IPS-20b (cell line): ENCODE data around the gene DESI1.
"Not testable (repeated sequence)": the region's sequence is repeated elsewhere in the genome, so short reads cannot be mapped to it uniquely, and the experiment has no call there.

Experiments used
- H3K27ac ChIP-seq: one replicate; pipeline ENCODE4 v1.5.1; 2013; ENCODE audit warnings: low read length
- H3K27me3 ChIP-seq: 2 replicates; pipeline ENCODE4 v1.6.1; 2013; ENCODE audit warnings: mild to moderate bottlenecking, low read length, inconsistent platforms; ENCODE audit not compliant: insufficient read depth
- H3K36me3 ChIP-seq: 2 replicates; pipeline ENCODE4 v1.6.1; 2013; ENCODE audit warnings: low read depth, mild to moderate bottlenecking, inconsistent platforms, low read length, moderate library complexity; ENCODE audit not compliant: insufficient read depth
- H3K4me1 ChIP-seq: 2 replicates; pipeline ENCODE4 v1.6.1; 2013; ENCODE audit warnings: mild to moderate bottlenecking, control low read depth, inconsistent platforms, low read length, moderate library complexity; ENCODE audit not compliant: insufficient read depth
- H3K4me3 ChIP-seq: 2 replicates; pipeline ENCODE4 v1.5.1; 2013; ENCODE audit warnings: mild to moderate bottlenecking, low read length, inconsistent platforms
- H3K9ac ChIP-seq: 2 replicates; pipeline ENCODE4 v1.6.1; 2013; ENCODE audit warnings: low read depth, mild to moderate bottlenecking, inconsistent platforms, low read length, moderate library complexity
- H3K9me3 ChIP-seq: 2 replicates; pipeline ENCODE4 v1.6.1; 2013; ENCODE audit warnings: mild to moderate bottlenecking, low read depth, low read length, inconsistent platforms; ENCODE audit not compliant: insufficient read depth

DESI1 gene

DNA sequence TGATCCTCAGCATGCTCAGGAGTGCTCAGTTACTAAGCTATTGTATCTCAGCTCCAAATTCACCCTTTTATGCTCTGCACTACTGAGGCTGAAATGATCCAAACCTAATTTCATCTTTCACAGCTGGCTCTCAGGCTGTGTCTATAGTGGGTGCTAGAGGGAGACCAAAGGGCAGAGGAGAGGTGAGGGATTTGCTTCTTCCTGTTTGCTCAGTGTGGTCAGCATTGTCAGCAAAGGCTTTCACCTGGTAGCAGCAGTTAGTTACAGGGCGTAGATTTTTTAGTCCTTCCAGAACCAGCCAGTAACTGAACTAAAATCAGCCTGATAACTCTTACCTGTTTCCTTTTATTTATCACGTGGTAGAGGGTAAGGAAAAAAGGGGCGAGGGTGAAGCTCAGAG is 33.5 kb upstream of the DESI1 start:
- Histone ChIP-seq H3K9ac (no peak overlapping the region), H3K36me3 (peaks cover 98% of the 10 kb centered on the region), H3K9me3 (no peaks in the 10 kb centered on the region), H3K4me1 (no peaks in the 10 kb centered on the region), H3K4me3 (no peak overlapping the region), H3K27me3 (no peaks in the 10 kb centered on the region), H3K27ac (no peak overlapping the region)

DNA sequence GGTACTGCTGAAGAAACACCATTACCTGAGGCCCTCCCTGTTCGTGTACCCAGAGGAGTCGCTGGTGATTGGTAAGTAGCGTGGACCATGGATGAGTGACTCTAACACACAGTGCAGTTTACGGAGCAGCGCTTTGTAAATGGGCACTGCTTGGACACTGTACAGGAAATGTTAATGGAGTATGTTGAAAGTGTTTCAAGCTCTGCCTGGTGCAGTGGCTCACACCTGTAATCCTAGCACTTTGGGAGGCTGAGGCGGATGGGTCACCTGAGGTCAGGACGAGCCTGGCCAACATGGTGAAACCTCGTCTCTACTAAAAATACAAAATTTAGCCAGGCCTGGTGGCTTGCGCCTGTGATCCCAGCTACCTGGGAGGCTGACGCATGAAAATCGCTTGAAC is 30.0 kb upstream of the DESI1 start:
- Histone ChIP-seq H3K27me3 (no peaks in the 10 kb centered on the region), H3K36me3 (peaks cover 96% of the 10 kb centered on the region), H3K9me3 (no peaks in the 10 kb centered on the region), H3K4me3 (no peak overlapping the region), H3K9ac (no peak overlapping the region), H3K4me1 (no peaks in the 10 kb centered on the region), H3K27ac (no peak overlapping the region)

DNA sequence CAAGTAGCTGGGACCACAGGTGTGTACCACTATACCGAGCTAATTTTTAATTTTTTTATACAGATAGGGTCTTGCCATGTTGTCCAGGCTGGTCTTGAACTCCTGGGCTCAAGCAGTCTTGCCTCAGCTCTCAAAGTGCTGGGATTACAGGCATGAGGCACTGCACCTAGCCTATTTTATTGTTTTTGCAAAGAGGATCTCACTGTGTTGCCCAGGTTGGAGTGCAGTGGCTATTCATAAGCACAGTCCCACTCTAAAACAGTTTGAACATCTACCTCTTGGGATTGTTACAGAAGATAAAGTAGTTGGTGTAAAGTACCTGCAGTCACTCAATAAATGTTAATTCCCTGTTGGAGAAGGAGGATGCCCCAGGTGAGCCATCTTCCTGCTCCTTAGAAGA is 29.4 kb upstream of the DESI1 start:
- Histone ChIP-seq H3K4me3 (no peak overlapping the region), H3K36me3 (peaks cover 96% of the 10 kb centered on the region), H3K27ac (no peak overlapping the region), H3K9ac (no peak overlapping the region), H3K9me3 (no peaks in the 10 kb centered on the region), H3K27me3 (no peaks in the 10 kb centered on the region), H3K4me1 (no peaks in the 10 kb centered on the region)

DNA sequence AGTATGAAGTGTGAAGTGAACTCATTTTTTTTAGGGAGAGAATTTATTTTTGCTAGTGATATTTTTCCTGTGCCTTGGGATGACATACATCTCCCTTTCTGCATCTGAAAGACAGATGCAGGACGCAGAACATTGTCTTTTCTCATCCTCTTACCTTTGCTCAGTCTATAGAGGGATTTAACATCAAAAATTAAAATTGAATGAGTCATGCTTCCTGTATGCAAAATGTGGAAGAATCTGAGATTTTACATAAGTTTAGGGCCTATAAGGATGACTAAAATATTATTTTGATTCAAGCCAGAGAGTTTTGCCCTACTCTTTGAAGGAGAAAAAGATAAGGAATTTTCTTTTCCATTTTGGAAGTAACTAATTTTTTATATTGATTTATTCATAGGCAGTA is 27.6 kb upstream of the DESI1 start:
- H3K4me3 ChIP-seq, result no peak overlapping the region
- no peak overlapping the region for H3K27ac ChIP-seq
- peaks cover 92% of the 10 kb centered on the region for H3K36me3 ChIP-seq
- no peak overlapping the region for H3K9ac ChIP-seq
- H3K4me1 ChIP-seq, result no peaks in the 10 kb centered on the region
- H3K9me3 ChIP-seq, result no peaks in the 10 kb centered on the region
- H3K27me3 ChIP-seq, result no peaks in the 10 kb centered on the region

DNA sequence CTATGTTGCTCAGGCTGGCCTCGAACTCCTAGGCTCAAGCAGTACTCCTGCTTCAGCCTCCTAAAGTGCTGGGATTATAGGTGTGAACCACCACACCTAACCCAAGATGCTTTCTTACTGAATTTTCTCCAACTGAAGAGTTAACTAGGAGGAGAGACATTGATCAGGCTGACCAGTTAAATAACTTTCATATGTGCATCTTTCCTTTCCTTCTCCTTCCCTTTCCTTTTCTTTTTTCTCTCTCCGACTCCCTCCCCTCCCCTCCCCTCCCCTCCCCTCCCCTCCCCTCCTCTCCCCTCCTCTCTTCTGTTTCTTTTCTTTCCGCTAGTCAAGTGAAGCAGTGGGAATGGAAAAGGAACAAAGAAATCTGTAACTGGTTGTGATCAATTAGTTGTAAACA is 26.9 kb upstream of the DESI1 start:
- no peaks in the 10 kb centered on the region for H3K27me3 ChIP-seq
- no peak overlapping the region for H3K27ac ChIP-seq
- no peak overlapping the region for H3K9ac ChIP-seq
- H3K4me3 ChIP-seq, result no peak overlapping the region
- H3K36me3 ChIP-seq, result peaks cover 92% of the 10 kb centered on the region
- no peaks in the 10 kb centered on the region for H3K4me1 ChIP-seq
- H3K9me3 ChIP-seq, result no peaks in the 10 kb centered on the region

DNA sequence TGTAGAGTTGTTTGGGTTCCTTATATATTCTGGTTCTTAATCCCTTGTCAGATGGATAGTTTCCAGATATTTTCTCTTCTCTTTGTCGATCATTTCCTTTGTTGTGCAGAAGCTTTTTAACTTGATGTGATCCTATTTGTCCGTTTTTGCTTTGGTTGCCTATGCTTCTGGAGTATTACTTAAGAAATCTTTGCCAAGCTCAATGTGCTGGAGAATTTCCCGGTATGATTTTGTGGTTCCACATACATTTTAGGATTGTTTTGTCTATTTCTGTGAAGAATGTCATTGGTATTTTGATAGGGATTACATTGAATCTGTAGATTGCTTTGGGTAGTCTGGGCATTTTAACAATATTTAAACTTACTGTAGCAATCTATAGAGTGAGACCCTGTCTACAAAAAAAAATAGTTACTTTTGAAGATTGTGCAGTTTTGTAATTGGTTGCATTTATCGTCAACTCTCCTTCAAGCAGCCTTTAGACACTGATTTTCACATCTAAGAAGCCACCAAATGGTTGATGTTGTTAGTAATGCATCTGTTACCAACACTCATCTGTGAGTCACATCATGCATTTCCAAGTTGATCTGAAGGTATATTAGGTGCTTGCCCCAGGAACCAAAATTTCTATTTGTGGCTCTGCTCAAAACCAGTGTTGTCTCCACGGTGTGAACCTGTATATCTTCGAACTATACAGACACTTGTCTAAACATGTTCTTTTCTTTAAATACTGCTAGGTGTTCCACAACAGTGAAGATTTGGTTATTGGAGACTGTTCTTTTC is 21.7 kb upstream of the DESI1 start:
- no peak overlapping the region for H3K9ac ChIP-seq

DNA sequence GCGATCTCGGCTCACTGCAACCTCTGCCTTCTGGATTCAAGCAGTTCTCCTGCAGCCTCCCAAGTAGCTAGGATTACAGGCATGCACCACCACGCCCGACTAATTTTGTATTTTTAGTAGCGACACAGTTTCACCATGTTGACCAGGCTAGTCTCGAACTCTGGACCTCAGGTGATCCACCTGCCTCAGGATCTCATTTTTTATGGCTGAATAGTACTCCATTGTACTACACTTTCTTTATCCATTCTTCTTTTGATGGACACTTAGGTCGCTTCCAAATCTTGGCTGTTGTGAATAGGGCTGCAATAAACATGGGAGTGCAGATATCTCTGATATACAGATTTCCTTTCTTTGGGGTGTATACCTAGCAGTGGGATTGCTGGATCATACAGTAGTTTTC is 21.0 kb upstream of the DESI1 start:
- no peaks in the 10 kb centered on the region for H3K4me1 ChIP-seq
- H3K4me3 ChIP-seq, result no peak overlapping the region
- H3K27me3 ChIP-seq, result no peaks in the 10 kb centered on the region
- no peak overlapping the region for H3K27ac ChIP-seq
- H3K9ac ChIP-seq, result no peak overlapping the region
- peaks cover 96% of the 10 kb centered on the region for H3K36me3 ChIP-seq
- H3K9me3 ChIP-seq, result no peaks in the 10 kb centered on the region

More for the DNA sequence above, 21.7 kb upstream of the DESI1 start:
- peaks cover 96% of the 10 kb centered on the region for H3K36me3 ChIP-seq
- H3K27me3 ChIP-seq, result no peaks in the 10 kb centered on the region
- H3K4me3 ChIP-seq, result no peak overlapping the region
- H3K9me3 ChIP-seq, result no peaks in the 10 kb centered on the region
- no peaks in the 10 kb centered on the region for H3K4me1 ChIP-seq
- no peak overlapping the region for H3K27ac ChIP-seq

DNA sequence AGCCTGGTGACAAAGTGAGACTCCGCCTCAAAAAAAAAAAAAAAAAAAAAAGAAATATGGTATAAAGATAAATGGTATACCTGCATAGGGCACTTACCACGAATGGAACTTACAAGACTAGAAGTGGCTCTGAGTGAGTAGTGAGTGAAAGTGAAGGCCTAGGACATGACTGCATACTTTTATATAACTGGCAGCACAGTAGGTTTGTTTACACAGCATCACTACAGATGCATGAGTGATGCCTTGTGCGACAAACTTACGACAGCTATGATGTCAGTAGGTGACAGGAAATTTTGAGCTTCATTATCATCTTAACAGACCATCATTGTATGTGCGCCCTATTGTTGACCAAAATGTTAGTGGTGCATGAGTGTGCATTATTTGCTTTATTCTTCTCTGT is 17.9 kb upstream of the DESI1 start:
- no peaks in the 10 kb centered on the region for H3K27me3 ChIP-seq
- no peak overlapping the region for H3K27ac ChIP-seq
- no peak overlapping the region for H3K4me3 ChIP-seq
- no peaks in the 10 kb centered on the region for H3K9me3 ChIP-seq
- peaks cover 98% of the 10 kb centered on the region for H3K36me3 ChIP-seq
- H3K4me1 ChIP-seq, result no peaks in the 10 kb centered on the region
- no peak overlapping the region for H3K9ac ChIP-seq

DNA sequence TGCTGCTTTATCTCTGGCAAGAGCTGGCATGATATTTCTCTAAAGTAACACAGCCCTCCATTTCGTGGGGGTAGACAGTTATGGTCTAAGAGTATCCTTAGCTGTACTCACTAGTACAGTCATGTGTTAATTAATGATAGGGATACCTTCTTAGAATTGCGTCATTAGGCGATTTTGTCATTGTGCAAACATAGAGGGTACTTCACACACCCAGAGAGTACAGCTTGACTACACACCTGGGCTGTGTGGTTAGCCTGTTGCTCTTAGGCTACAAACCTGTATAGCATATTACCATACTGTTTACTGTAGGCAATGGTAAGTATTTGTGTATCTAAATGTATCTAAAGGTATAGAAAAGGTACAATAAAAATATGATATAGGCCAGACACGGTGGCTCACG is 17.3 kb upstream of the DESI1 start:
- peaks cover 100% of the 10 kb centered on the region for H3K36me3 ChIP-seq

DNA sequence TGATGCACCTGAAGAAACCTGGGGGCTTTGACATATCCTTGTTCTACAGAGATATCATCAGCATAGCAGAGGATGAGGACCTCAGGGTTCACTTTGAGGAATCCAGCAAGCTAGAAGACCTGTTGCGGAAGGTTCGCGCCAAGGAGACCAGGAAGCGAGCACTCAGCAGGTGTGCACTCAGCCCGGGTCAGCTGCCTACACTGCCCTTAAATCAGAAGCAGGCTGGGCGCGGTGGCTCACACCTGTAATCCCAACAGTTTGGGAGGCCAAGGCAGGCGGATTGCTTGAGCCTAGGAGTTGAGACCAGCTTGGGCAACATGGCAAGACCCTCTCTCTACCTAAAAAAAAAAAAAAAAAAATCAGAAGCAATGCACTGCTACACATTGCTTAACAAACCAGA is 16.8 kb upstream of the DESI1 start:
- H3K36me3 ChIP-seq, result peaks cover 100% of the 10 kb centered on the region
- not testable (repeated sequence) for H3K27ac ChIP-seq, H3K4me3 ChIP-seq, H3K4me1 ChIP-seq, H3K9me3 ChIP-seq, H3K9ac ChIP-seq, H3K27me3 ChIP-seq

More for the DNA sequence above, 17.3 kb upstream of the DESI1 start:
- H3K9ac ChIP-seq, result no peak overlapping the region
- no peak overlapping the region for H3K4me3 ChIP-seq
- H3K27ac ChIP-seq, result no peak overlapping the region
- H3K9me3 ChIP-seq, result no peaks in the 10 kb centered on the region
- H3K27me3 ChIP-seq, result no peaks in the 10 kb centered on the region
- no peaks in the 10 kb centered on the region for H3K4me1 ChIP-seq

DNA sequence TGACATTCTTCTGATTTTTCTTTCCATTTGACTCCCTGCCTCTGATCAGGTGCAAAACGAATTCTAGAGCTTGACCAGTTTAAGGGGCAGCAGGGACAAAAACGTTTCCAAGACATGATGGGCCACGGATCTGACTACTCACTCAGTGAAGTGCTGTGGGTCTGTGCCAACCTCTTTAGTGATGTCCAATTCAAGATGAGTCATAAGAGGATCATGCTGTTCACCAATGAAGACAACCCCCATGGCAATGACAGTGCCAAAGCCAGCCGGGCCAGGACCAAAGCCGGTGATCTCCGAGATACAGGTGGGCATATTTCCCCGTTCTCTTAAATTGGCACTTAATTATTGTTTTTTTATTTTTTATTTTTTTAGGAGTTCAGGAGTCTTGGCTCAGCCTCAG is 15.6 kb upstream of the DESI1 start:
- Histone ChIP-seq H3K27me3 (no peaks in the 10 kb centered on the region), H3K27ac (no peak overlapping the region), H3K9me3 (no peaks in the 10 kb centered on the region), H3K4me3 (no peak overlapping the region), H3K4me1 (no peaks in the 10 kb centered on the region), H3K9ac (no peak overlapping the region), H3K36me3 (peaks cover 97% of the 10 kb centered on the region)

DNA sequence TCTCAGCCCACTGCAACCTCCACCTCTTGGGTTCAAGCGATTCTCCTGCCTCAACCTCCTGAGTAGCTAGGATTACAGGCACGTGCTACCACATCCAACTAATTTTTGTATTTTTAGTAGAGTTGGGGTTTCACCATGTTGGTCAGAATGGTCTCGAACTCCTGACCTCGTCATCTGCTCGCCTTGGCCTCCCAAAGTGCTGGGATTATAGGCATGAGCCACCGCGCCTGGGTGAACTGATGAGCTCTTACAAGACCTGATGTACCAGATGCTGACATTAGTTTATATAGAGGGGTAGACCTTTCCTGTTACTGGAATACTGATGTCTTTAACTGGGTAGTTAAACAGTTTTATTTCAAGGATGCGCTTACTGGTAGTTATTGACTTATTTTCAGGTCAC is 13.8 kb upstream of the DESI1 start:
- H3K9ac ChIP-seq, H3K27me3 ChIP-seq, H3K4me3 ChIP-seq, H3K27ac ChIP-seq, H3K4me1 ChIP-seq, H3K9me3 ChIP-seq: not testable (repeated sequence)
- peaks cover 89% of the 10 kb centered on the region for H3K36me3 ChIP-seq
